Heart right ventricle (tissue), 16 donors: ENCODE data around the gene KCNMB3. TPM values are rescaled to one million over a fixed set of nuclear protein-coding genes. Genes with fewer than 3 reads are reported as not detected.

Experiments
- ATAC-seq, 8 donors: fragments of 200-7000 bp; cut with Tn5 transposase; one replicate each; pipeline ENCODE4 v1.9.1; 2020; ENCODE audit warnings: mild to moderate bottlenecking in 8 of 8, moderate library complexity in 8 of 8, moderate number of reproducible peaks in 1 of 8
- DNase-seq, 2 donors: peaks; one replicate each; pipeline ENCODE4 v3.0.0-alpha.2; 2020
- H3K27ac ChIP-seq, 10 donors: fragments of 200-600 bp; sonication (generic) in 2 of 10; one replicate each; pipeline versions ENCODE4 v1.5.0 to v1.8.0; 2020 to 2022; ENCODE audit warnings: mild to moderate bottlenecking in 3 of 10
- H3K27me3 ChIP-seq, 7 donors: fragments of 200-600 bp; one replicate each; pipeline ENCODE4 v1.8.0; 2021 to 2022; ENCODE audit warnings: mild to moderate bottlenecking in 2 of 7
- H3K36me3 ChIP-seq, 9 donors: fragments of 200-600 bp; sonication (generic) in 1 of 9; one replicate each; pipeline versions ENCODE4 v1.5.0 to v1.8.0; 2020 to 2022; ENCODE audit warnings: mild to moderate bottlenecking in 2 of 9
- H3K4me1 ChIP-seq, 9 donors: fragments of 200-600 bp; sonication (generic) in 1 of 9; one replicate each; pipeline versions ENCODE4 v1.5.0 to v1.8.0; 2020 to 2022; ENCODE audit warnings: mild to moderate bottlenecking in 4 of 9
- H3K4me3 ChIP-seq, 10 donors: fragments of 200-600 bp; sonication (generic) in 2 of 10; one replicate each; pipeline versions ENCODE4 v1.5.0 to v1.8.0; 2020 to 2022; ENCODE audit warnings: mild to moderate bottlenecking in 7 of 10, moderate library complexity in 2 of 10
- H3K9me3 ChIP-seq, 11 donors: fragments of 200-600 bp in 10 of 11; sonication (generic) in 2 of 11; one replicate each; pipeline versions ENCODE4 v1.5.0 to v1.8.0; 2013 to 2022; ENCODE audit warnings: mild to moderate bottlenecking in 2 of 11, control low read depth in 1 of 11, moderate library complexity in 1 of 11
- CTCF ChIP-seq, 9 donors: fragments of 200-600 bp; sonication (generic) in 2 of 9; IDR thresholded peaks; one replicate each; pipeline versions ENCODE4 v1.5.0 to v1.8.0; 2021 to 2022; ENCODE audit warnings: antibody characterized with exemption in 9 of 9, mild to moderate bottlenecking in 5 of 9, moderate library complexity in 1 of 9
- WGBS, 2 donors: extraction: QIAGEN DNeasy Blood & Tissue Kit; methylation state at CpG; one replicate each; pipeline ENCODE4 v1.1.7; 2013; ENCODE audit warnings: inconsistent platforms in 1 of 2; 5-methylcytosine and 5-hydroxymethylcytosine counted together
- intact Hi-C, 10 donors: fragments of 100-400 bp; cut with DNase I; formaldehyde crosslinking; loops; one replicate each; pipeline versions ENCODE4 v1.11.1 to v1.14.2; 2022
- polyA plus RNA-seq, 2 donors: library from polyadenylated mRNA; stranded (reverse); fragments of 200-250 nt; gene quantifications; one replicate each; pipeline ENCODE4 v1.2.3, GENCODE V29; 2013
- total RNA-seq, 10 donors: library from RNA; stranded (reverse); fragmentation: NEBNext Ultra II Directional in 3 of 10; extraction: Animal tissue kit (Norgen Biotek cat#: 25700) in 3 of 10; gene quantifications; one replicate each; pipeline versions ENCODE4 v1.2.1 to v1.2.4, GENCODE V29; 2021 to 2023
- donor health status: Arrhythmogenic right ventricular cardiomyopathy.
- donor health status: ischemic (EF 13 %, LVEDD 7.1; RV severe dilation, severe dysfunction).
- donor health status: healthy with polysubstance abuse.
- donor health status: DM: no; HTN: yes; CAD: no.
- donor health status: DM: no; HTN: no; CAD: no.
- donor health status: ischemic (EF 25% LVEDD 6.9; RV normal size, moderate dysfunction).
- donor health status: ischemic (EF 25% LVEDD 5.7; RV mildly dilated, moderate dysfunction).
- donor health status: healthy.
- donor health status: DM: yes; HTN: yes; CAD: no.
- donor health status: Ischemic cardiomyopathy.
- donor health status: ischemic (EF 35%, LVEDD 5.7; RV mildly dilated, moderate dysfunction).
- donor health status: nonischemic (EF 11% LVEDD 7.7; RV severe dilation, severe dysfunction).
- donor health status: DM: yes; HTN: yes; CAD: no.
- donor health status: PGD.
- donor health status: ischemic (EF 29% LVEDD 5.4; RV normal size, mild dysfunction).
- donor health status: nonischemic (EF 23%, LVEDD 6.1; RV moderate dilation, normal function).

KCNMB3 gene
- total and polyA plus RNA-seq, 12 donors, result 0.49 to 4.0 (median 0.95) TPM

GRCh38 chr3:179292450-179292849, 41.5 kb upstream of the KCNMB3 start:
- intact Hi-C loops, result loop anchor here in 1 of 10 donors (10.0 kb wide), 1 partner anchor 1082 kb away; no protein-coding TSS in a partner anchor
- 79 to 80% methylated on average over 2 of the region's 2 CpGs for WGBS, 2 donors
- Histone ChIP-seq H3K4me1 (no peaks in the 10 kb centered on the region), H3K27ac (no peak overlapping the region), H3K9me3 (no peaks in the 10 kb centered on the region), H3K27me3 (peaks cover 0 to 5% (median 0%) of the 10 kb centered on the region in 7 donors), H3K36me3 (no peaks in the 10 kb centered on the region), H3K4me3 (no peak overlapping the region)
- ATAC-seq, result no peak
- DNase-seq, result no peak
- no peak for TF ChIP-seq CTCF (IDR thresholded peaks at IDR 0.05)

DNA sequence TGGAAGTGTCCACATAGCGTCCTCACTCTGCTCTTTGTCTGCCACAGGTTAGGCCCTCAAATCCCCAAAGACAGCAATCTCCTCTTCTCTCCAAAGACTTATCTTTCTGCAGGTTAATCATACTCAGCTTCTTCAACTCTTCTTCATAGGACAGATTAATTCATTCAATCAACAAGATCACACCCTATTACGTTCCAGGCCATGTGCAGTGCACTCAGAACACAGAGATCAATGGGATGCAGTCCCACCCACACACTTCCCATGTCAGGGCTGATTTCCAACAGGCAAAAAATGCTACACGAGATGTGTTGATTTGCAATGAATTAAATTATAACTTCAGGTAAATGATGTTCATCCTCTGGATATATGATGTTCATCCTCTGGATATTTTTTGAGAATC, 38.4 kb upstream of the KCNMB3 start:
- Histone ChIP-seq H3K27ac (no peak overlapping the region), H3K4me3 (no peak overlapping the region), H3K4me1 (no peaks in the 10 kb centered on the region), H3K9me3 (no peaks in the 10 kb centered on the region), H3K36me3 (no peaks in the 10 kb centered on the region), H3K27me3 (peaks cover 0 to 5% (median 0%) of the 10 kb centered on the region in 7 donors)
- intact Hi-C loops, result no loop called here
- 61 to 63% methylated on average over 3 of the region's 3 CpGs for WGBS, 2 donors
- no peak for TF ChIP-seq CTCF (IDR thresholded peaks at IDR 0.05)
- no peak for DNase-seq
- no peak for ATAC-seq

- Histone ChIP-seq H3K9me3 (no peaks in the 10 kb centered on the region), H3K27me3 (peaks cover 0 to 5% (median 0%) of the 10 kb centered on the region in 7 donors), H3K27ac (no peak overlapping the region), H3K4me1 (no peaks in the 10 kb centered on the region), H3K36me3 (no peaks in the 10 kb centered on the region), H3K4me3 (no peak overlapping the region)
- no peak for TF ChIP-seq CTCF (IDR thresholded peaks at IDR 0.05)
- ATAC-seq, result no peak
- 81 to 84% methylated on average over 4 of the region's 4 CpGs for WGBS, 2 donors
- DNase-seq, result no peak
- intact Hi-C loops, result no loop called here
Measured at GRCh38 chr3:179288845-179289244, 37.9 kb upstream of the KCNMB3 start.

- WGBS, 2 donors, result 72% methylated on average over 6 of the region's 6 CpGs
- no peak for TF ChIP-seq CTCF (IDR thresholded peaks at IDR 0.05)
- H3K27ac ChIP-seq, result no peak overlapping the region
- no peaks in the 10 kb centered on the region for H3K4me1 ChIP-seq
- intact Hi-C loops, result no loop called here
- H3K9me3 ChIP-seq, result no peaks in the 10 kb centered on the region
- no peak overlapping the region for H3K4me3 ChIP-seq
- H3K27me3 ChIP-seq, result no peaks in the 10 kb centered on the region
- ATAC-seq (no peak), DNase-seq (no peak)
- H3K36me3 ChIP-seq, result no peaks in the 10 kb centered on the region
Measured at GRCh38 chr3:179286331-179286730, 35.4 kb upstream of the KCNMB3 start.
